Endodermal cell (in vitro differentiated cells): Measurements from ENCODE around the gene GSAP. TPM values are rescaled to one million over a fixed set of nuclear protein-coding genes. Genes with fewer than 3 reads are reported as not detected.

Experiments
- DNase-seq: peaks from one replicate; pipeline ENCODE4 v3.0.0-alpha.2; 2017
- H3K27ac ChIP-seq: 2 replicates; pipeline ENCODE4 v1.5.1; 2013; ENCODE audit warnings: mild to moderate bottlenecking, low read depth, low read length, moderate library complexity
- H3K27me3 ChIP-seq: 2 replicates; pipeline ENCODE4 v1.6.1; 2013; ENCODE audit warnings: mild to moderate bottlenecking, low read length, moderate library complexity; ENCODE audit not compliant: insufficient read depth, control insufficient read depth, poor library complexity, severe bottlenecking
- H3K36me3 ChIP-seq: 2 replicates; pipeline ENCODE4 v1.7.0; 2013; ENCODE audit warnings: mild to moderate bottlenecking, low read length, moderate library complexity; ENCODE audit not compliant: control insufficient read depth, insufficient read depth
- H3K4me1 ChIP-seq: one replicate; pipeline ENCODE4 v1.7.0; 2013; ENCODE audit warnings: low read length; ENCODE audit not compliant: control insufficient read depth, insufficient read depth
- H3K4me3 ChIP-seq: 2 replicates; pipeline ENCODE4 v1.5.1; 2013; ENCODE audit warnings: mild to moderate bottlenecking, low read length, moderate library complexity
- H3K9ac ChIP-seq: 2 replicates; pipeline ENCODE4 v1.6.1; 2013; ENCODE audit warnings: mild to moderate bottlenecking, low read length, moderate library complexity; ENCODE audit not compliant: poor library complexity, severe bottlenecking; ENCODE audit errors: extremely low read depth
- H3K9me3 ChIP-seq: 2 replicates; pipeline ENCODE4 v1.6.1; 2013; ENCODE audit warnings: mild to moderate bottlenecking, low read length, moderate library complexity; ENCODE audit not compliant: control insufficient read depth
- H3K27ac Mint-ChIP-seq: 2 replicates; pipeline ENCODE4 v1.8.0; 2020; ENCODE audit warnings: mixed read lengths
- H3K27me3 Mint-ChIP-seq: 2 replicates; pipeline ENCODE4 v1.8.0; 2021; ENCODE audit warnings: mild to moderate bottlenecking, mixed read lengths; ENCODE audit not compliant: insufficient read depth
- H3K36me3 Mint-ChIP-seq: 2 replicates; pipeline ENCODE4 v1.8.0; 2020; ENCODE audit warnings: low read depth, mixed read lengths
- H3K4me1 Mint-ChIP-seq: 2 replicates; pipeline ENCODE4 v1.8.0; 2020; ENCODE audit warnings: mixed read lengths
- H3K4me3 Mint-ChIP-seq: 2 replicates; pipeline ENCODE4 v1.8.0; 2020; ENCODE audit warnings: mild to moderate bottlenecking, moderate library complexity, mixed read lengths
- H3K9me3 Mint-ChIP-seq: 2 replicates; pipeline ENCODE4 v1.8.0; 2020; ENCODE audit warnings: mild to moderate bottlenecking, mixed read lengths
- WGBS, 2 experiments: methylation state at CpG; one replicate each; pipeline versions ENCODE4 v1.1.5 to v1.1.7; 2013; ENCODE audit warnings: missing lambda C conversion rate in 2 of 2, mixed read lengths in 1 of 2; ENCODE audit not compliant: insufficient coverage in 1 of 2, insufficient read length in 1 of 2; 5-methylcytosine and 5-hydroxymethylcytosine counted together
- total RNA-seq, 2 donors: library from RNA; stranded (reverse); fragmentation: NEBNext Ultra II Directional in 1 of 2; extraction: Animal tissue kit (Norgen Biotek cat#: 25700) in 1 of 2; gene quantifications; 2 replicates in 1 of 2; 3 replicates in 1 of 2; pipeline ENCODE4 v1.2.1, GENCODE V29; 2021
- TF ChIP-seq, protein P1 (sequence below): fragments of 200-600 bp; sonication (generic); conservative IDR thresholded peaks from 2 replicates; pipeline ENCODE4 v1.5.0; 2021; ENCODE audit warnings: antibody characterized with exemption, mild to moderate bottlenecking

The GSAP gene
- total RNA-seq, 2 donors from 2014 or later: 0.82 to 0.90 TPM

DNA sequence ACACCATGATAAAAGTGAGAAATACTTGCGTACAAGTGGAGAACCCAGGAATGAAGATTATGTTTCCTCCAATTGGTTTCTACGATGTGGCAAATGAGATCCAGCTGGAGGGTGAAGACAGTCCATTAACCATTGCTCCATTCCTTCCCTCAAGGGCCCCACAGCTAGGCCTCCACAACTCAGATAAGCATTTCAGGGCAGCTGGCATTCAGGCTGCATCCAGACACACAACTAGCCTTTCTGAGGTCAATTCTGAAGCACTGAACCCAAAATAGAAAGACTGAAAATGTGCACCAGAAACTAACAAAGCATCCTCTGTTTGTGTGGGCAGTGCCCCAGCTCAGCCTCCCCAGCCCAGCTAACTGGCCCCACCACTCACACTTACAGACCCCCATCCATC lies 94.8 kb downstream of the GSAP start:
- H3K4me3 ChIP-seq: no peak overlapping the region
- WGBS, 2 experiments: 95 to 96% methylated on average over 2 of the region's 2 CpGs
- no peak overlapping the region for H3K27ac Mint-ChIP-seq

DNA sequence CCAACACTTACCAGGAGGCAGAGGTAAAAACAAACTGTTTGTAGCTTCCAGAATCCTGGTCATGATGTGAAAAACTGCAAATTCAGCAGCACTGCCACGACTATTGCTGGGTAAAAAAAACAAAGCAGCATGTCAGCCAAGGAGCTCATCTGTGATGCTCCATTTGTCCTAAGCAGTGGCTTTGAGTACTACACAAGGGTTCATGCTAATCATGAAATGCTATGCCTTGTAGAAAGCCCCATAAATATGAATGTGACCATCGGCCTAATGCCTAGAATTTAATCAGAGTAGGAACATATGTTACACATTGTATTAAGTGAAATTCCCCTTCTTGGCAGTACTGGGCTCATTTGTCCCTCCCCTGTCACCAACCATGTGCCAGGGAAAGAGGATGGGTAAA lies 95.4 kb downstream of the GSAP start:
- Histone ChIP-seq H3K27ac (no peak overlapping the region), H3K9ac (no peak overlapping the region), H3K36me3 (no peaks in the 10 kb centered on the region), H3K4me3 (no peak overlapping the region), H3K27me3 (no peaks in the 10 kb centered on the region), H3K4me1 (no peaks in the 10 kb centered on the region), H3K9me3 (no peaks in the 10 kb centered on the region)
- 75 to 90% methylated on average over 1 to 2 of the region's 2 CpGs for WGBS, 2 experiments
- no peak overlapping the region for H3K27ac Mint-ChIP-seq
- H3K27me3 Mint-ChIP-seq: no peaks in the 10 kb centered on the region
- TF ChIP-seq, protein P1, sequence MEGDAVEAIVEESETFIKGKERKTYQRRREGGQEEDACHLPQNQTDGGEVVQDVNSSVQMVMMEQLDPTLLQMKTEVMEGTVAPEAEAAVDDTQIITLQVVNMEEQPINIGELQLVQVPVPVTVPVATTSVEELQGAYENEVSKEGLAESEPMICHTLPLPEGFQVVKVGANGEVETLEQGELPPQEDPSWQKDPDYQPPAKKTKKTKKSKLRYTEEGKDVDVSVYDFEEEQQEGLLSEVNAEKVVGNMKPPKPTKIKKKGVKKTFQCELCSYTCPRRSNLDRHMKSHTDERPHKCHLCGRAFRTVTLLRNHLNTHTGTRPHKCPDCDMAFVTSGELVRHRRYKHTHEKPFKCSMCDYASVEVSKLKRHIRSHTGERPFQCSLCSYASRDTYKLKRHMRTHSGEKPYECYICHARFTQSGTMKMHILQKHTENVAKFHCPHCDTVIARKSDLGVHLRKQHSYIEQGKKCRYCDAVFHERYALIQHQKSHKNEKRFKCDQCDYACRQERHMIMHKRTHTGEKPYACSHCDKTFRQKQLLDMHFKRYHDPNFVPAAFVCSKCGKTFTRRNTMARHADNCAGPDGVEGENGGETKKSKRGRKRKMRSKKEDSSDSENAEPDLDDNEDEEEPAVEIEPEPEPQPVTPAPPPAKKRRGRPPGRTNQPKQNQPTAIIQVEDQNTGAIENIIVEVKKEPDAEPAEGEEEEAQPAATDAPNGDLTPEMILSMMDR: no peak
- H3K36me3 Mint-ChIP-seq: no peaks in the 10 kb centered on the region
- no peaks in the 10 kb centered on the region for H3K9me3 Mint-ChIP-seq
- H3K4me1 Mint-ChIP-seq: peaks cover 8% of the 10 kb centered on the region
- DNase-seq: no peak
- no peak overlapping the region for H3K4me3 Mint-ChIP-seq

More for the DNA sequence above, 94.8 kb downstream of the GSAP start:
- H3K9me3 Mint-ChIP-seq: no peaks in the 10 kb centered on the region
- Histone ChIP-seq H3K9ac (no peak overlapping the region), H3K27me3 (no peaks in the 10 kb centered on the region), H3K27ac (no peak overlapping the region), H3K9me3 (no peaks in the 10 kb centered on the region), H3K36me3 (no peaks in the 10 kb centered on the region), H3K4me1 (no peaks in the 10 kb centered on the region)
- H3K36me3 Mint-ChIP-seq: no peaks in the 10 kb centered on the region
- peaks cover 8% of the 10 kb centered on the region for H3K4me1 Mint-ChIP-seq
- no peaks in the 10 kb centered on the region for H3K27me3 Mint-ChIP-seq
- DNase-seq: no peak
- no peak overlapping the region for H3K4me3 Mint-ChIP-seq
- TF ChIP-seq, protein P1: no peak

DNA sequence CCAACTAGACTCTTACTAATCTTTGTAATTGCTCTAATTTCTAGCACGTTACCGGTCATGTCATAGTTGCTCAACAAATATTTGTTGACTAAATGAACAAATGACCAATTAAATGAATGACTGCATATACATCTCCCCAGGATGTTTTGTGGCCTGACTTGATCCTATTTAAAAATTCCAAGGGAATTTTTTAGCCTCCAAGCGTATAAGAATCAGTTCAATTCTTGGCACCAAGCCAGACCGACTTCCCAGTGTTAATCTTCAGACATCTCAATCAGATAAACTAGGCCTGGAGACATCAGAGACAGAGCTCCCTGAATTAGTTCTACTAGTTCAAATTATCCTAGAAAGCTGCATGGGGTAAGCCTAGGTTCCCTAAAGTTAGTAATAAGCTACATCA lies 96.0 kb downstream of the GSAP start:
- no peak overlapping the region for H3K27ac ChIP-seq
- DNase-seq: no peak

More for the DNA sequence above, 96.0 kb downstream of the GSAP start:
- H3K4me1 ChIP-seq: no peaks in the 10 kb centered on the region
- H3K27me3 Mint-ChIP-seq: no peaks in the 10 kb centered on the region
- H3K9ac ChIP-seq: no peak overlapping the region
- H3K36me3 Mint-ChIP-seq: no peaks in the 10 kb centered on the region
- no peak overlapping the region for H3K4me3 Mint-ChIP-seq
- H3K9me3 Mint-ChIP-seq: no peaks in the 10 kb centered on the region
- no peak overlapping the region for H3K4me3 ChIP-seq
- no peaks in the 10 kb centered on the region for H3K9me3 ChIP-seq
- 90 to 98% methylated on average over 3 to 4 of the region's 4 CpGs for WGBS, 2 experiments
- H3K4me1 Mint-ChIP-seq: peaks cover 8% of the 10 kb centered on the region
- no peaks in the 10 kb centered on the region for H3K36me3 ChIP-seq
- H3K27ac Mint-ChIP-seq: no peak overlapping the region
- TF ChIP-seq, protein P1: no peak
- H3K27me3 ChIP-seq: no peaks in the 10 kb centered on the region
